WTC11 (cell line): ENCODE measurements around the gene TUBGCP3. TPM values are rescaled to one million over a fixed set of nuclear protein-coding genes. Genes with fewer than 3 reads are reported as not detected.
"Not testable (repeated sequence)": the region's sequence is repeated elsewhere in the genome, so short reads cannot be mapped to it uniquely, and the experiment has no call there.

ENCODE experiments used
- ATAC-seq: fragments of 200-7000 bp; cut with Tn5 transposase; 2 replicates; pipeline ENCODE4 v1.10.0; 2021; ENCODE audit warnings: mild to moderate bottlenecking, moderate library complexity
- CTCF ChIA-PET: fragments of 300-600 bp; sonication (Branson Sonifier 250); formaldehyde crosslinking; loops from one replicate; lab custom pipeline; 2021; ENCODE audit warnings: antibody characterized with exemption; lab: Charles Lee
- POLR2A ChIA-PET: fragments of 350-600 bp; sonication (Branson Sonifier 250); formaldehyde crosslinking; loops from one replicate; lab custom pipeline; 2021; ENCODE audit warnings: antibody characterized with exemption; lab: Charles Lee
- DNase-seq: peaks from one replicate; pipeline ENCODE4 v3.0.0; 2021; ENCODE audit warnings: low spot score
- H3K27ac Mint-ChIP-seq: 2 replicates; pipeline ENCODE4 v1.8.0; 2021; ENCODE audit warnings: mixed read lengths
- H3K27me3 Mint-ChIP-seq: 2 replicates; pipeline ENCODE4 v1.8.0; 2021; ENCODE audit warnings: low read depth, mild to moderate bottlenecking, moderate library complexity, mixed read lengths
- H3K36me3 Mint-ChIP-seq: 2 replicates; pipeline ENCODE4 v1.8.0; 2021; ENCODE audit warnings: mixed read lengths
- H3K4me1 Mint-ChIP-seq: 2 replicates; pipeline ENCODE4 v1.8.0; 2022; ENCODE audit warnings: mixed read lengths
- H3K4me3 Mint-ChIP-seq: 2 replicates; pipeline ENCODE4 v1.8.0; 2021; ENCODE audit warnings: mild to moderate bottlenecking, moderate library complexity, mixed read lengths
- H3K9me3 Mint-ChIP-seq: 2 replicates; pipeline ENCODE4 v1.8.0; 2021; ENCODE audit warnings: mixed read lengths
- EMX1 ChIP-seq: fragments of 250-450 bp; sonication (Bioruptor Pico); IDR thresholded peaks from 2 replicates; pipeline ENCODE4 v1.8.0; 2021; ENCODE audit warnings: mild to moderate bottlenecking
- ETV6 ChIP-seq: sonication (generic); formaldehyde crosslinking; IDR thresholded peaks from 2 replicates; pipeline ENCODE4 v1.8.1; 2022; ENCODE audit warnings: mild to moderate bottlenecking, missing genetic modification reagents
- JUN ChIP-seq: sonication (generic); formaldehyde crosslinking; IDR thresholded peaks from 2 replicates; pipeline ENCODE4 v1.8.0; 2023; ENCODE audit warnings: mild to moderate bottlenecking, missing genetic modification reagents
- MXD4 ChIP-seq: fragments of 250-450 bp; sonication (Bioruptor Pico); IDR thresholded peaks from 2 replicates; pipeline ENCODE4 v1.8.0; 2021; ENCODE audit warnings: mild to moderate bottlenecking, moderate library complexity, borderline replicate concordance
- RELA ChIP-seq: sonication (generic); formaldehyde crosslinking; IDR thresholded peaks from 2 replicates; pipeline ENCODE4 v1.8.1; 2022; ENCODE audit warnings: missing genetic modification reagents, mild to moderate bottlenecking, borderline replicate concordance
- SP1 ChIP-seq: sonication (generic); formaldehyde crosslinking; conservative IDR thresholded peaks from 2 replicates; pipeline ENCODE4 v1.8.1; 2022; ENCODE audit warnings: missing genetic modification reagents
- TCF7 ChIP-seq: sonication (generic); formaldehyde crosslinking; IDR thresholded peaks from 2 replicates; pipeline ENCODE4 v1.8.0; 2022; ENCODE audit warnings: mild to moderate bottlenecking, low read depth, missing genetic modification reagents, moderate library complexity
- ZNF423 ChIP-seq: fragments of 250-450 bp; sonication (Bioruptor Pico); IDR thresholded peaks from 2 replicates; pipeline ENCODE4 v2.1.2; 2022; ENCODE audit warnings: mild to moderate bottlenecking, moderate library complexity
- total RNA-seq: library from RNA; stranded (reverse); gene quantifications from 3 replicates; pipeline ENCODE4 v1.2.3, GENCODE V29; 2021
- TF ChIP-seq, protein P1 (sequence below): sonication (generic); formaldehyde crosslinking; conservative IDR thresholded peaks from 2 replicates; pipeline ENCODE4 v1.8.1; 2023; ENCODE audit warnings: mild to moderate bottlenecking, low read depth, missing genetic modification reagents, moderate library complexity
- TF ChIP-seq, protein P2 (sequence below): fragments of 250-450 bp; sonication (Bioruptor Pico); IDR thresholded peaks from 2 replicates; pipeline ENCODE4 v1.9.0; 2021; ENCODE audit warnings: moderate library complexity, mild to moderate bottlenecking, inconsistent platforms, borderline replicate concordance
- TF ChIP-seq, protein P3 (sequence below): fragments of 250-450 bp; sonication (Bioruptor Pico); IDR thresholded peaks from 2 replicates; pipeline ENCODE4 v1.9.0; 2021; ENCODE audit warnings: mild to moderate bottlenecking, borderline replicate concordance
- TF ChIP-seq, protein P4 (sequence below): sonication (generic); formaldehyde crosslinking; IDR thresholded peaks from 2 replicates; pipeline ENCODE4 v1.8.1; 2022; ENCODE audit warnings: low read depth, mild to moderate bottlenecking, moderate library complexity, missing genetic modification reagents, borderline replicate concordance

The TUBGCP3 gene
- total RNA-seq, 1 experiment from 2014 or later: 29.9 TPM

DNA sequence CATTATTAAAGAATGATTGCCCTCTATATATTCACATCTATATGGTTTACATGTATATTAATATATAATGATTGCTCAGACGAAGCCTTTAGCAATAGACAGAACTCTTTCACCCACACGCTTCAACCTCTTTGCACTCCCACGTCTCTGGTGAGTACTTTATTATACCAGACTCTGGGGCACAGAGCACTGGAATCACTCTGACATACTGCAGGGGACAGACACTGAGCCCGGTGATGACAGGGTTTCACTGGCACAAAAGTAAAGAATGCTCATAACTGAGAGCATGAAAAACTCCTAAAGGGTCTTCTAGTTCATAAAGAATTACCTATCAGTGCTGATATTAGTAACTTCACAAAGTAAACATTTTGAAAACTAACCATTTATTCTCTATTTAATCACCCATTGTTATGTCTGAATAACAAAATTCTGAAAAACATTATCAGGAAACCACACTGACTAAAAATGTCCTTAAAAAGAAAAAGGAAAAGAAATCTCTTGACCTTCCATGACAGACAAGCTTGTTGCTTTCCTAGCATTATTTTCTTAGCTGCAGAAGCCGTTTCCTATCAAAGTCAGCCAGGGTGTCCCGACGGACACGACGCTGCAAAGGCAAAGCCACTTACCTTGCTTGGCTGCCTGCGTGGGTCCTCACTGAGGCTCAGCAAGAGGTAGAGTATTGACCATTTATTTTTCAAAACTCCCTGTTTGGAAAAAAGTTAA is 29.1 kb downstream of the TUBGCP3 start:
- peaks cover 43% of the 10 kb centered on the region for H3K36me3 Mint-ChIP-seq
- H3K4me3 Mint-ChIP-seq: no peak overlapping the region
- no peaks in the 10 kb centered on the region for H3K27me3 Mint-ChIP-seq
- CTCF ChIA-PET: no interaction called here
- no peak for DNase-seq
- TF ChIP-seq EMX1 (CRISPR knock-in tag): no peak
- TF ChIP-seq, protein P1, sequence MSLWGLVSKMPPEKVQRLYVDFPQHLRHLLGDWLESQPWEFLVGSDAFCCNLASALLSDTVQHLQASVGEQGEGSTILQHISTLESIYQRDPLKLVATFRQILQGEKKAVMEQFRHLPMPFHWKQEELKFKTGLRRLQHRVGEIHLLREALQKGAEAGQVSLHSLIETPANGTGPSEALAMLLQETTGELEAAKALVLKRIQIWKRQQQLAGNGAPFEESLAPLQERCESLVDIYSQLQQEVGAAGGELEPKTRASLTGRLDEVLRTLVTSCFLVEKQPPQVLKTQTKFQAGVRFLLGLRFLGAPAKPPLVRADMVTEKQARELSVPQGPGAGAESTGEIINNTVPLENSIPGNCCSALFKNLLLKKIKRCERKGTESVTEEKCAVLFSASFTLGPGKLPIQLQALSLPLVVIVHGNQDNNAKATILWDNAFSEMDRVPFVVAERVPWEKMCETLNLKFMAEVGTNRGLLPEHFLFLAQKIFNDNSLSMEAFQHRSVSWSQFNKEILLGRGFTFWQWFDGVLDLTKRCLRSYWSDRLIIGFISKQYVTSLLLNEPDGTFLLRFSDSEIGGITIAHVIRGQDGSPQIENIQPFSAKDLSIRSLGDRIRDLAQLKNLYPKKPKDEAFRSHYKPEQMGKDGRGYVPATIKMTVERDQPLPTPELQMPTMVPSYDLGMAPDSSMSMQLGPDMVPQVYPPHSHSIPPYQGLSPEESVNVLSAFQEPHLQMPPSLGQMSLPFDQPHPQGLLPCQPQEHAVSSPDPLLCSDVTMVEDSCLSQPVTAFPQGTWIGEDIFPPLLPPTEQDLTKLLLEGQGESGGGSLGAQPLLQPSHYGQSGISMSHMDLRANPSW: no peak
- TF ChIP-seq, all 79 proteins: peak for 0
- Mint-ChIP-seq H3K27ac (no peak overlapping the region), H3K4me1 (peaks cover 12% of the 10 kb centered on the region), H3K9me3 (no peaks in the 10 kb centered on the region)
- POLR2A ChIA-PET: no interaction called here
- no peak for ATAC-seq

DNA sequence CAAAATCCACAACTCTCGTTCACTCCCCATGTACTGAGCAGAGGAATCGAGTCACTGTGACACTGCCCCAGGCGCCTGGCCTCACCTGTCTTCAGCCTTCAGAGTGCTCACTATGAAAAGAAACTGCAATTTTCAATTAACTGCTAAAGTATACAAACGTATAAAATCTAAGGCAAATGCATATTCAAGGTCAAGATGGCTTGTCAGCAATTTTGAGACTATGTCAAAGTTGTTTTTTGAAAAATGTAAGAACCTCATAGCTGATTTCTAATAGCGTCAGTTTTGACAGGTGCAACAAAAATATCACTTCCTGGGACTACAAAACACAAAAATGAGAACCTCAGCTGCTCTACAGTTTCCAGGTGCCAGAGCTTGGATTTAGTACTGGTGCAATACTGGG is 31.4 kb downstream of the TUBGCP3 start:
- DNase-seq: no peak
- Mint-ChIP-seq H3K27me3 (no peaks in the 10 kb centered on the region), H3K4me3 (no peak overlapping the region), H3K36me3 (peaks cover 50% of the 10 kb centered on the region), H3K27ac (no peak overlapping the region), H3K4me1 (peaks cover 11% of the 10 kb centered on the region), H3K9me3 (no peaks in the 10 kb centered on the region)
- ATAC-seq: no peak
- ChIA-PET POLR2A (no interaction called here), CTCF (no interaction called here)
- TF ChIP-seq, protein P2, sequence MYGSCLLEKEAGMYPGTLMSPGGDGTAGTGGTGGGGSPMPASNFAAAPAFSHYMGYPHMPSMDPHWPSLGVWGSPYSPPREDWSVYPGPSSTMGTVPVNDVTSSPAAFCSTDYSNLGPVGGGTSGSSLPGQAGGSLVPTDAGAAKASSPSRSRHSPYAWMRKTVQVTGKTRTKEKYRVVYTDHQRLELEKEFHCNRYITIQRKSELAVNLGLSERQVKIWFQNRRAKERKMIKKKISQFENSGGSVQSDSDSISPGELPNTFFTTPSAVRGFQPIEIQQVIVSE: no peak
- no peak for TF ChIP-seq ETV6 (CRISPR knock-in tag)
- no peak for TF ChIP-seq ZNF423 (CRISPR knock-in tag)
- TF ChIP-seq, protein P3, sequence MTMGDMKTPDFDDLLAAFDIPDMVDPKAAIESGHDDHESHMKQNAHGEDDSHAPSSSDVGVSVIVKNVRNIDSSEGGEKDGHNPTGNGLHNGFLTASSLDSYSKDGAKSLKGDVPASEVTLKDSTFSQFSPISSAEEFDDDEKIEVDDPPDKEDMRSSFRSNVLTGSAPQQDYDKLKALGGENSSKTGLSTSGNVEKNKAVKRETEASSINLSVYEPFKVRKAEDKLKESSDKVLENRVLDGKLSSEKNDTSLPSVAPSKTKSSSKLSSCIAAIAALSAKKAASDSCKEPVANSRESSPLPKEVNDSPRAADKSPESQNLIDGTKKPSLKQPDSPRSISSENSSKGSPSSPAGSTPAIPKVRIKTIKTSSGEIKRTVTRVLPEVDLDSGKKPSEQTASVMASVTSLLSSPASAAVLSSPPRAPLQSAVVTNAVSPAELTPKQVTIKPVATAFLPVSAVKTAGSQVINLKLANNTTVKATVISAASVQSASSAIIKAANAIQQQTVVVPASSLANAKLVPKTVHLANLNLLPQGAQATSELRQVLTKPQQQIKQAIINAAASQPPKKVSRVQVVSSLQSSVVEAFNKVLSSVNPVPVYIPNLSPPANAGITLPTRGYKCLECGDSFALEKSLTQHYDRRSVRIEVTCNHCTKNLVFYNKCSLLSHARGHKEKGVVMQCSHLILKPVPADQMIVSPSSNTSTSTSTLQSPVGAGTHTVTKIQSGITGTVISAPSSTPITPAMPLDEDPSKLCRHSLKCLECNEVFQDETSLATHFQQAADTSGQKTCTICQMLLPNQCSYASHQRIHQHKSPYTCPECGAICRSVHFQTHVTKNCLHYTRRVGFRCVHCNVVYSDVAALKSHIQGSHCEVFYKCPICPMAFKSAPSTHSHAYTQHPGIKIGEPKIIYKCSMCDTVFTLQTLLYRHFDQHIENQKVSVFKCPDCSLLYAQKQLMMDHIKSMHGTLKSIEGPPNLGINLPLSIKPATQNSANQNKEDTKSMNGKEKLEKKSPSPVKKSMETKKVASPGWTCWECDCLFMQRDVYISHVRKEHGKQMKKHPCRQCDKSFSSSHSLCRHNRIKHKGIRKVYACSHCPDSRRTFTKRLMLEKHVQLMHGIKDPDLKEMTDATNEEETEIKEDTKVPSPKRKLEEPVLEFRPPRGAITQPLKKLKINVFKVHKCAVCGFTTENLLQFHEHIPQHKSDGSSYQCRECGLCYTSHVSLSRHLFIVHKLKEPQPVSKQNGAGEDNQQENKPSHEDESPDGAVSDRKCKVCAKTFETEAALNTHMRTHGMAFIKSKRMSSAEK (CRISPR knock-in tag): no peak
- TF ChIP-seq TCF7: no peak

DNA sequence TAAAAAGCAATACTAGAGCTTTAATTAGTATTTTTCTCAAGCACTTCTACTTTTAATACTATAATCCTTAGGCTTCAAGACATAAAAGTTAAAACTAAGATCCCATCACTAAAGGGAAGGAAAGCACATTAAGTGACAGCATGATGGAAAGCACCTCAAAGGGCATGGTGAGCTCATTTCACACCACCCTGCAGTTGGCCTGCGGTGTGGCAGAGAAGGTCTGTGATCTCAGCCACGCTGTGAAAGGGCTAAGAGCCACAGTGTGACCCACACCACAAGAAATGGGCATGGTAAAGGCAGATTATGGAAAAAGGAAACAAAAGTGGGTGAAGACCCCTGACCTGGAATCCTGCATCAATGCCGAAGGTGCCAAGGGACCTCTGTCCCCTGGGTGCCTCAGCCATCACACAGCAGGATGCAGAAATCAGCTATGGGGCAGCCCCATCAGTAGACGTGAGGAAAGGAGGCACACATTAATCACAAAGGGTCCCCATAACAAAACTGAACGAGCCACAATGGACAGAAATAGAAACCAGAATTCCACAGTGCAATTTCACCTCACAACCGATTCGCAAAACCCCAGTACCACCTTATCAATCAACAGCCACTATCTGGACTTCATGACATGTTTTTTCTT is 33.6 kb downstream of the TUBGCP3 start:
- CTCF ChIA-PET: no interaction called here
- ATAC-seq: no peak
- Mint-ChIP-seq H3K4me3 (no peak overlapping the region), H3K4me1 (no peaks in the 10 kb centered on the region), H3K36me3 (peaks cover 59% of the 10 kb centered on the region), H3K9me3 (no peaks in the 10 kb centered on the region), H3K27ac (no peak overlapping the region), H3K27me3 (no peaks in the 10 kb centered on the region)
- DNase-seq: no peak
- POLR2A ChIA-PET: no interaction called here
- TF ChIP-seq MXD4 (no peak), SP1 (CRISPR knock-in tag) (no peak), RELA (no peak), JUN (no peak)
- TF ChIP-seq, protein P4, sequence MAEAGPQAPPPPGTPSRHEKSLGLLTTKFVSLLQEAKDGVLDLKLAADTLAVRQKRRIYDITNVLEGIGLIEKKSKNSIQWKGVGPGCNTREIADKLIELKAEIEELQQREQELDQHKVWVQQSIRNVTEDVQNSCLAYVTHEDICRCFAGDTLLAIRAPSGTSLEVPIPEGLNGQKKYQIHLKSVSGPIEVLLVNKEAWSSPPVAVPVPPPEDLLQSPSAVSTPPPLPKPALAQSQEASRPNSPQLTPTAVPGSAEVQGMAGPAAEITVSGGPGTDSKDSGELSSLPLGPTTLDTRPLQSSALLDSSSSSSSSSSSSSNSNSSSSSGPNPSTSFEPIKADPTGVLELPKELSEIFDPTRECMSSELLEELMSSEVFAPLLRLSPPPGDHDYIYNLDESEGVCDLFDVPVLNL (CRISPR knock-in tag): no peak

DNA sequence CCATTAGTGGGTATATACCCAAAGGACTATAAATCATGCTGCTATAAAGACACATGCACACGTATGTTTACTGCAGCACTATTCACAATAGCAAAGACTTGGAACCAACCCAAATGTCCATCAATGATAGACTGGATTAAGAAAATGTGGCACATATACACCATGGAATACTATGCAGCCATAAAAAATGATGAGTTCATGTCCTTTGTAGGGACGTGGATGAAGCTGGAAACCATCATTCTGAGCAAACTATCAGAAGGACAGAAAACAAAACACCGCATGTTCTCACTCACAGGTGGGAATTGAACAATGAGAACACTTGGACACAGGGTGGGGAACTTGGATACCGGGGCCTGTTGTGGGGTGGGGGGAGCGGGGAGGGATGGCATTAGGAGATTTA is 39.0 kb downstream of the TUBGCP3 start:
- H3K36me3 Mint-ChIP-seq: peaks cover 63% of the 10 kb centered on the region
- CTCF ChIA-PET, H3K4me3 Mint-ChIP-seq, POLR2A ChIA-PET, DNase-seq, ATAC-seq, H3K4me1 Mint-ChIP-seq, H3K27me3 Mint-ChIP-seq, H3K27ac Mint-ChIP-seq, H3K9me3 Mint-ChIP-seq: not testable (repeated sequence)
